AG09309 (cell line): Measurements from ENCODE around the gene ZBTB33.

Experiments
- DNase-seq: peaks from one replicate; pipeline ENCODE4 v3.0.0-alpha.2; 2010; ENCODE audit warnings: low read depth
- H3K4me3 ChIP-seq: 2 replicates; pipeline ENCODE4 v1.5.1; 2011; ENCODE audit warnings: mild to moderate bottlenecking, low read depth, low read length, moderate library complexity; ENCODE audit not compliant: control insufficient read depth
- CTCF ChIP-seq: IDR thresholded peaks from 2 replicates; pipeline ENCODE4 v1.5.1; 2011; ENCODE audit warnings: mild to moderate bottlenecking, low read depth, low read length, inconsistent platforms; ENCODE audit not compliant: insufficient read depth, control insufficient read depth; ENCODE audit errors: missing control alignments

ZBTB33 gene

DNA sequence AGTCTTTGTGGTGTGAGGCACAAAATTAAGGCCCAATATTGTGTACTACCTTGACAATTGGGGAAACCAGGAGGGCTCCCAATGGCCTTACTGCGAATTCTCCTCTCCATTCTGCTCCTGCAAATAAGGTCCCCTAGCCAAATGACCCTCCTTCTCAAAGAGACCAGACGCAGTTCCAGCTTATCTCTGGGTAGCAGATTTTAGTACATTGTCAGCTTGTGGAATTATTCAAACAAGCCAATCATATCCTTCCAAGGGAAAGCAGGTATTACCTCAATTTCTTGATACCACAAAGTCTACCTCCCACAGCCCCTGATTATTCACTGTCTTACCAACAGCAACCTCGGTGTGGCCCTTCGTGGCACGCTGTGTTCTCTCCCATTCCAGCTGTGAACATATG, 7.8 kb upstream of the ZBTB33 start:
- H3K4me3 ChIP-seq = no peak overlapping the region
- DNase-seq = no peak
- TF ChIP-seq CTCF = no peak

- H3K4me3 ChIP-seq = peak overlapping the region; percentile 67
- DNase-seq = no peak
- TF ChIP-seq CTCF = no peak
These were observed 6.2 kb upstream of the ZBTB33 start for GRCh38 chrX:120244395-120244734.

DNA sequence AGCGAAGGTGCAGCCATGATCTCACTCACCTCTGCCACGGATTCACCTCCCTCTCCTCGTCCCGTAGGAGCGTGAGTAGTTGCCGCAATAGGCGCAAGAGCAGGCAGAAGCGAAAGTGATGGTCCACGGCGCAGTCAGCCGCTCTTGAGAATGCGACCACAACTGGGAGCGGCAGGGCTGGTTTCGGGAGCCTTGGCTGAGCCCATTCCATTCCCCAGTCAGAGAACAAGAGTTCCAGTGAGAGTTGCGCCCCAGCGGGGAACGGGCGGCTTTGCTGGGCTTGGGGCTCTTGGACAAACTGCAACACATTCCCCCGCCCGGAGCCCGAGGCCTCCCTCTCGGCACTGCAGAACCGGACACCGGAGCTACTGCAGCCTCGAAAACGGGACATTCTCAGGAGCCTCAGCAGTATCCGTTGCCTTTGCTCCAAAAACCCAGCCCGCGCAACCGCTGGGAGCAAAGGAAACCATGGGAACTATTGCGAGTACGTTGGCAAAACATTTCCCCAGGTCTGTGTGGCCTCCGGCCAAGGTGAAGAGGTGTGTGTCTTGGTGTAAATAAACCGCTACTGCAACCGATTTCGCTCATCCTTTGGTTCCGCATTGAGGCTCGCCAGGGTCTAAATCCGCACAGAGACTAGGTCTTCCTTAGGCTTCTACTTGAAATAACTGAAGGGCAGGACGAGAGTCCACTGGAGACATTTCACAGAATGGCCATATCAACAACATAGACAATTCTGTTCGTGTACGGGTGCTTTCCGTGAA, 5.7 kb upstream of the ZBTB33 start:
- DNase-seq = peak; percentile 39

DNA sequence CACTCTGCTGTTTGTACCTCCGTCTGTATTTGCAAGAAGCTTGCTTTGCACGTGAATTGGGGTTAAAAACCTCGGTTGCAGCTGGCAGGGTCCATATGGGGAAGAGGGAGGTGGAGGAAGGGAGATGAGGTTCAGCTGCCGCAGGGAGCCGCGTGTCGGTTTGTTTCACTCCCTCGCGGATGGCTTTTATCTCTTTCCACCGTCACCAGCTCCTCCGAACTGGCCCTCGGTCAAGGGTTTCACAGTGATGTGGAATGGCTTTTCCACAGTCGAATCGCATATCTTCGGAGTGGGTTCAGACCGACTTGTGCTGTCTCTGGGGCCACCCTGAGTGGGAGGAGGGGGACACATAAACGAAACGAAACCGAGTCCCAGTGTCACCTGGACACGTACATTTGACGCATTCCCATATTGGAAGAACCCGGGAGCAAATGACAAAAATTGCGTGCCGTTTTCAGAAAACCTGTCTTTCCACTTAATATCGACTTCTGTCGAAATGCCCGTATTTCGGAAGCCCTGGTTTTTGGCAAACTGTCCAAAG, 929 bp downstream of the ZBTB33 start:
- peak overlapping the region; percentile 64 for H3K4me3 ChIP-seq
- TF ChIP-seq CTCF = no peak
- DNase-seq = no peak

More for the DNA sequence above, 5.7 kb upstream of the ZBTB33 start:
- peak overlapping the region; percentile 67 for H3K4me3 ChIP-seq
- TF ChIP-seq CTCF = no peak

- no peak for DNase-seq
- no peak overlapping the region for H3K4me3 ChIP-seq
- no peak for TF ChIP-seq CTCF
These were observed 3.2 kb downstream of the ZBTB33 start for GRCh38 chrX:120253784-120254183.

DNA sequence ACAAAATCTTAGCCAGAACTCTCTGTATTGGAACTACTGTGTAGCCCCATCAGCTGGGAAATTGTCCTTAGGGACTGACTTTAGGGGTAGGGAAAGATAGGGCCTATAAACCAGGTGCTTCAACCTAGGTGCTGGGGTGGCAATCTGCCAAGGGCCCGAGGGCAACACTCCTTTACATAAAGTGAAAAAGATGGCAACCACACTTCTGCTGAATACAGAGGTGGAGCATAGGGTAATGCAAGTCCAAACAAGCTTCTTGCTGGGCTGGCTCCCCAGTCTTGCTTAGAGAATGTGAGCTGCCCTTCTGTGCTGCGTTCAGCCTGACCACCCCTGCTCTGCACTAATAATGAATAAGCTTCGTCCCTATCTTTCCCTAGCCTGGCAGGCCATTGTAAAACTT, 9.8 kb downstream of the ZBTB33 start:
- no peak for DNase-seq
- TF ChIP-seq CTCF = no peak
- no peak overlapping the region for H3K4me3 ChIP-seq
